Naive thymus-derived CD4-positive, alpha-beta T cell (primary cell): ENCODE data around the gene RASSF8. TPM values are rescaled to one million over a fixed set of nuclear protein-coding genes. Genes with fewer than 3 reads are reported as not detected.

Experiments used
- ATAC-seq: fragments of 150-1000 bp; cut with Tn5 transposase; 2 replicates; pipeline ENCODE4 v1.10.0; 2021; ENCODE audit warnings: mild to moderate bottlenecking, moderate library complexity
- CTCF ChIA-PET: fragments of 350-600 bp; sonication (Branson Sonifier 250); formaldehyde crosslinking; loops from one replicate; lab custom pipeline; 2021; ENCODE audit warnings: antibody characterized with exemption; lab: Charles Lee
- POLR2A ChIA-PET: fragments of 350-600 bp; sonication (Branson Sonifier 250); formaldehyde crosslinking; loops from one replicate; lab custom pipeline; 2021; ENCODE audit warnings: antibody characterized with exemption, inconsistent platforms; lab: Charles Lee
- DNase-seq, 9 donors: peaks; one replicate each; pipeline versions ENCODE4 v3.0.0 to v3.0.0-alpha.2; 2020 to 2022; ENCODE audit warnings: mixed read lengths in 1 of 9
- H3K27ac ChIP-seq: one replicate; pipeline ENCODE4 v1.7.0; 2013; ENCODE audit warnings: mild to moderate bottlenecking, low read depth, low read length, moderate library complexity
- H3K27me3 ChIP-seq, 2 donors: one replicate each; pipeline ENCODE4 v1.7.0; 2013; ENCODE audit warnings: low read length in 2 of 2, mild to moderate bottlenecking in 2 of 2, moderate library complexity in 2 of 2; ENCODE audit not compliant: control insufficient read depth in 2 of 2, insufficient read depth in 2 of 2
- H3K36me3 ChIP-seq, 3 experiments: 1 replicate in 2 of 3; 2 replicates in 1 of 3; pipeline ENCODE4 v1.7.0; 2013; ENCODE audit warnings: low read length in 3 of 3, mild to moderate bottlenecking in 3 of 3, moderate library complexity in 1 of 3; ENCODE audit not compliant: insufficient read depth in 3 of 3, control insufficient read depth in 2 of 3
- H3K4me1 ChIP-seq, 2 donors: one replicate each; pipeline ENCODE4 v1.7.0; 2013; ENCODE audit warnings: low read length in 2 of 2, mild to moderate bottlenecking in 2 of 2, moderate library complexity in 1 of 2; ENCODE audit not compliant: control insufficient read depth in 2 of 2, insufficient read depth in 2 of 2
- H3K4me3 ChIP-seq: 2 replicates; pipeline ENCODE4 v1.7.0; 2013; ENCODE audit warnings: mild to moderate bottlenecking, low read length
- H3K9me3 ChIP-seq, 3 experiments: 1 replicate in 2 of 3; 2 replicates in 1 of 3; pipeline ENCODE4 v1.7.0; 2013; ENCODE audit warnings: low read length in 3 of 3; ENCODE audit not compliant: control insufficient read depth in 2 of 3
- H3K27ac Mint-ChIP-seq, 9 donors: one replicate each; pipeline ENCODE4 v1.8.0; 2020 to 2022; ENCODE audit warnings: mixed read lengths in 9 of 9, mild to moderate bottlenecking in 8 of 9, moderate library complexity in 5 of 9, inconsistent platforms in 2 of 9
- H3K27me3 Mint-ChIP-seq, 5 donors: one replicate each; pipeline ENCODE4 v1.8.0; 2021 to 2022; ENCODE audit warnings: mixed read lengths in 5 of 5, mild to moderate bottlenecking in 1 of 5
- H3K36me3 Mint-ChIP-seq, 5 donors: one replicate each; pipeline ENCODE4 v1.8.0; 2020 to 2022; ENCODE audit warnings: mixed read lengths in 5 of 5, mild to moderate bottlenecking in 3 of 5, inconsistent platforms in 1 of 5
- H3K4me1 Mint-ChIP-seq, 7 donors: one replicate each; pipeline ENCODE4 v1.8.0; 2020 to 2022; ENCODE audit warnings: mixed read lengths in 7 of 7, mild to moderate bottlenecking in 3 of 7, inconsistent platforms in 1 of 7
- H3K4me3 Mint-ChIP-seq, 10 donors: one replicate each; pipeline ENCODE4 v1.8.0; 2020 to 2022; ENCODE audit warnings: mild to moderate bottlenecking in 10 of 10, mixed read lengths in 10 of 10, moderate library complexity in 6 of 10, inconsistent platforms in 2 of 10
- H3K9me3 Mint-ChIP-seq, 11 donors: one replicate each; pipeline ENCODE4 v1.8.0; 2020 to 2022; ENCODE audit warnings: mixed read lengths in 11 of 11, mild to moderate bottlenecking in 4 of 11, inconsistent platforms in 1 of 11, moderate library complexity in 1 of 11
- intact Hi-C, 2 donors: fragments of 100-400 bp; cut with micrococcal nuclease; formaldehyde crosslinking; loops; one replicate each; pipeline ENCODE4 v1.15.1; 2023
- polyA plus RNA-seq, 2 donors: library from polyadenylated mRNA; unstranded; fragments of 300-500 nt; fragmentation: Illumina TruSeq; gene quantifications; one replicate each; pipeline ENCODE4 v1.2.3, GENCODE V29; 2021
- total RNA-seq, 6 experiments: library from RNA in 5 of 6; stranded (reverse) in 5 of 6; gene quantifications; 1 replicate in 5 of 6; 2 replicates in 1 of 6; pipeline ENCODE4 v1.2.3 and lab custom pipeline; 2021 to 2026

The RASSF8 gene
- total and polyA plus RNA-seq, 7 experiments from 2014 or later, result 0.03 to 0.64 (median 0.18) TPM; not detected in 3

DNA sequence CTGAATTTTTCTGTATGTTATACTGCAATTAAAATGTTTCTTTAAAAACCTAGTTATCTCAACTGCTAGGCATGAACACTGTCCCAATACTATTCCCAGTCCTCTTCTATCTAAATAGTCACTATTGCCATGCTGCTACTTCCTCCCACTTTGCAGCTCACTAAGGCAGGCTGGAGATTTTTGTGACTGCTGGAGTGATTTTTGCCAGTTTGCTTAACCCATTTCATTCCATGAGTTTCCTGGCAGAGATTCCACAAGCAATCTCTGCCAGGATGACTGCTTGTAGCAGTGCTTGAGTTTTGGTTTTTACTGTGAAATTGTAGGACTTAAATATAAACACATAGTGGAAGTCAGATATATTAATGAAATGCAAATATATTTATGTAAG, 85.5 kb downstream of the RASSF8 start:
- no peak overlapping the region for H3K4me3 Mint-ChIP-seq
- Histone ChIP-seq H3K27me3 (no peaks in the 10 kb centered on the region), H3K4me1 (no peaks in the 10 kb centered on the region), H3K27ac (no peak overlapping the region), H3K36me3 (no peaks in the 10 kb centered on the region), H3K4me3 (no peak overlapping the region), H3K9me3 (no peaks in the 10 kb centered on the region)
- H3K9me3 Mint-ChIP-seq, result no peaks in the 10 kb centered on the region
- DNase-seq (no peak), ATAC-seq (no peak)
- no peaks in the 10 kb centered on the region for H3K36me3 Mint-ChIP-seq
- ChIA-PET CTCF (no interaction called here), POLR2A (no interaction called here)
- intact Hi-C loops, result no loop called here
- no peak overlapping the region for H3K27ac Mint-ChIP-seq
- H3K4me1 Mint-ChIP-seq, result no peaks in the 10 kb centered on the region
- peaks cover 0 to 26% (median 15%) of the 10 kb centered on the region in 5 donors for H3K27me3 Mint-ChIP-seq

- Histone ChIP-seq H3K27me3 (no peaks in the 10 kb centered on the region), H3K27ac (no peak overlapping the region), H3K9me3 (no peaks in the 10 kb centered on the region), H3K4me3 (no peak overlapping the region), H3K4me1 (no peaks in the 10 kb centered on the region), H3K36me3 (no peaks in the 10 kb centered on the region)
- H3K4me3 Mint-ChIP-seq, result no peak overlapping the region
- ChIA-PET POLR2A (no interaction called here), CTCF (no interaction called here)
- intact Hi-C loops, result no loop called here
- H3K36me3 Mint-ChIP-seq, result no peaks in the 10 kb centered on the region
- H3K27ac Mint-ChIP-seq, result no peak overlapping the region
- ATAC-seq (no peak), DNase-seq (no peak)
- H3K9me3 Mint-ChIP-seq, result no peaks in the 10 kb centered on the region
- H3K27me3 Mint-ChIP-seq, result peaks cover 0 to 23% (median 12%) of the 10 kb centered on the region in 5 donors
- no peaks in the 10 kb centered on the region for H3K4me1 Mint-ChIP-seq
Measured at GRCh38 chr12:26044592-26044991, 86.1 kb downstream of the RASSF8 start.

GRCh38 chr12:26046203-26046602, 87.7 kb downstream of the RASSF8 start:
- no peak overlapping the region for H3K27ac Mint-ChIP-seq
- H3K4me3 Mint-ChIP-seq, result no peak overlapping the region
- DNase-seq (no peak), ATAC-seq (no peak)
- Histone ChIP-seq H3K4me3 (no peak overlapping the region), H3K27me3 (no peaks in the 10 kb centered on the region), H3K4me1 (no peaks in the 10 kb centered on the region), H3K36me3 (no peaks in the 10 kb centered on the region), H3K9me3 (no peaks in the 10 kb centered on the region), H3K27ac (no peak overlapping the region)
- no peaks in the 10 kb centered on the region for H3K9me3 Mint-ChIP-seq
- intact Hi-C loops, result no loop called here
- H3K36me3 Mint-ChIP-seq, result no peaks in the 10 kb centered on the region
- ChIA-PET CTCF (no interaction called here), POLR2A (no interaction called here)
- H3K4me1 Mint-ChIP-seq, result no peaks in the 10 kb centered on the region
- H3K27me3 Mint-ChIP-seq, result peaks cover 0 to 21% (median 12%) of the 10 kb centered on the region in 5 donors

DNA sequence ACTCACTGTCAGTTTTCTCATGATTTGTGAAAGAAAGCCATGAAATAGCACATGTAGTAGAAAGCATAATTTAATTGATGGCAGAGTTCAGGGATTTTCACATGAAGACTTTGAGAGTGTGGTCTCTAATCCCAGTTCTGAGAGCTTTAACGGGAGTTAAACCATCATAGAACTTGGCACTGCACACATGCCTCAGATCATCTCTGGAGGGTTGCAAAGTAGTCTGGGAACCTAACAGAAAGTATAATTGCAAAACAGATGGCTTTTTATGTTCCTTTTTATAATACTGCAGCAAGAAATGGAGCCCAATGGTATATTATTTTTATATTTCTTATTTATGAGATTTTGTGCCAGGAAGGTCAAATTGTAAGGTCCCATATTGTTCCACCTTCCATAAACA, 88.4 kb downstream of the RASSF8 start:
- intact Hi-C loops, result no loop called here
- POLR2A ChIA-PET, result no interaction called here
- no peaks in the 10 kb centered on the region for H3K27me3 ChIP-seq

GRCh38 chr12:26047401-26048226, 89.1 kb downstream of the RASSF8 start:
- POLR2A ChIA-PET, result no interaction called here
- Mint-ChIP-seq H3K36me3 (no peaks in the 10 kb centered on the region), H3K27ac (no peak overlapping the region), H3K9me3 (no peaks in the 10 kb centered on the region), H3K27me3 (peaks cover 0 to 23% (median 7%) of the 10 kb centered on the region in 5 donors), H3K4me3 (no peak overlapping the region), H3K4me1 (no peaks in the 10 kb centered on the region)
- ATAC-seq (no peak), DNase-seq (no peak)
- Histone ChIP-seq H3K4me1 (no peaks in the 10 kb centered on the region), H3K4me3 (no peak overlapping the region), H3K27me3 (no peaks in the 10 kb centered on the region), H3K36me3 (no peaks in the 10 kb centered on the region), H3K27ac (no peak overlapping the region), H3K9me3 (no peaks in the 10 kb centered on the region)
- CTCF ChIA-PET, result interaction anchor here (0.7 kb wide), 1 partner anchor 18 kb away, joined by 3 read pairs; no protein-coding TSS in a partner anchor
- intact Hi-C loops, result no loop called here

More for the DNA sequence above, 88.4 kb downstream of the RASSF8 start:
- Mint-ChIP-seq H3K36me3 (no peaks in the 10 kb centered on the region), H3K4me1 (no peaks in the 10 kb centered on the region), H3K9me3 (no peaks in the 10 kb centered on the region), H3K27ac (no peak overlapping the region), H3K27me3 (peaks cover 0 to 21% (median 11%) of the 10 kb centered on the region in 5 donors), H3K4me3 (no peak overlapping the region)
- H3K4me1 ChIP-seq, result no peaks in the 10 kb centered on the region
- no peak for DNase-seq
- no peaks in the 10 kb centered on the region for H3K36me3 ChIP-seq
- no peak overlapping the region for H3K4me3 ChIP-seq
- CTCF ChIA-PET, result interaction anchor here (0.7 kb wide), 1 partner anchor 17 kb away, joined by 3 read pairs; no protein-coding TSS in a partner anchor
- H3K27ac ChIP-seq, result no peak overlapping the region
- ATAC-seq, result no peak
- H3K9me3 ChIP-seq, result no peaks in the 10 kb centered on the region

GRCh38 chr12:26052652-26053051, 94.2 kb downstream of the RASSF8 start:
- Mint-ChIP-seq H3K9me3 (peaks cover 0 to under 1% (median 0%) of the 10 kb centered on the region in 11 donors), H3K27ac (no peak overlapping the region), H3K4me3 (no peak overlapping the region), H3K4me1 (no peaks in the 10 kb centered on the region), H3K36me3 (no peaks in the 10 kb centered on the region), H3K27me3 (peaks cover 0 to 12% (median 2%) of the 10 kb centered on the region in 5 donors)
- intact Hi-C loops, result no loop called here
- CTCF ChIA-PET, result no interaction called here
- no peak for ATAC-seq
- Histone ChIP-seq H3K9me3 (no peaks in the 10 kb centered on the region), H3K4me1 (no peaks in the 10 kb centered on the region), H3K27ac (no peak overlapping the region), H3K4me3 (no peak overlapping the region), H3K36me3 (no peaks in the 10 kb centered on the region), H3K27me3 (peaks cover 0 to 3% of the 10 kb centered on the region in 2 donors)
- POLR2A ChIA-PET, result no interaction called here
- DNase-seq, result no peak

GRCh38 chr12:26054383-26054782, 95.9 kb downstream of the RASSF8 start:
- Histone ChIP-seq H3K27ac (no peak overlapping the region), H3K9me3 (no peaks in the 10 kb centered on the region), H3K4me3 (no peak overlapping the region), H3K36me3 (no peaks in the 10 kb centered on the region), H3K4me1 (no peaks in the 10 kb centered on the region), H3K27me3 (peaks cover 0 to 3% of the 10 kb centered on the region in 2 donors)
- H3K4me1 Mint-ChIP-seq, result peaks cover 0 to 4% (median 0%) of the 10 kb centered on the region in 7 donors
- H3K4me3 Mint-ChIP-seq, result no peak overlapping the region
- no peak for ATAC-seq
- H3K9me3 Mint-ChIP-seq, result peaks cover 0 to 2% (median 0%) of the 10 kb centered on the region in 11 donors
- ChIA-PET POLR2A (no interaction called here), CTCF (no interaction called here)
- H3K36me3 Mint-ChIP-seq, result no peaks in the 10 kb centered on the region
- DNase-seq, result no peak
- H3K27ac Mint-ChIP-seq, result peak overlapping the region in 1 of 9 donors; percentile 63
- H3K27me3 Mint-ChIP-seq, result peaks cover 0 to 13% (median 4%) of the 10 kb centered on the region in 5 donors
- intact Hi-C loops, result no loop called here
